ENCODE results near the gene CLDN10. TPM values are rescaled to one million over a fixed set of nuclear protein-coding genes. Genes with fewer than 3 reads are reported as not detected.

The CLDN10 gene, protein sequence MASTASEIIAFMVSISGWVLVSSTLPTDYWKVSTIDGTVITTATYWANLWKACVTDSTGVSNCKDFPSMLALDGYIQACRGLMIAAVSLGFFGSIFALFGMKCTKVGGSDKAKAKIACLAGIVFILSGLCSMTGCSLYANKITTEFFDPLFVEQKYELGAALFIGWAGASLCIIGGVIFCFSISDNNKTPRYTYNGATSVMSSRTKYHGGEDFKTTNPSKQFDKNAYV
- total RNA-seq (0.83 TPM in 1 of 2 replicates, not detected in the other), polyA plus RNA-seq (1.5 and 2.4 TPM in 2 replicates)

DNA sequence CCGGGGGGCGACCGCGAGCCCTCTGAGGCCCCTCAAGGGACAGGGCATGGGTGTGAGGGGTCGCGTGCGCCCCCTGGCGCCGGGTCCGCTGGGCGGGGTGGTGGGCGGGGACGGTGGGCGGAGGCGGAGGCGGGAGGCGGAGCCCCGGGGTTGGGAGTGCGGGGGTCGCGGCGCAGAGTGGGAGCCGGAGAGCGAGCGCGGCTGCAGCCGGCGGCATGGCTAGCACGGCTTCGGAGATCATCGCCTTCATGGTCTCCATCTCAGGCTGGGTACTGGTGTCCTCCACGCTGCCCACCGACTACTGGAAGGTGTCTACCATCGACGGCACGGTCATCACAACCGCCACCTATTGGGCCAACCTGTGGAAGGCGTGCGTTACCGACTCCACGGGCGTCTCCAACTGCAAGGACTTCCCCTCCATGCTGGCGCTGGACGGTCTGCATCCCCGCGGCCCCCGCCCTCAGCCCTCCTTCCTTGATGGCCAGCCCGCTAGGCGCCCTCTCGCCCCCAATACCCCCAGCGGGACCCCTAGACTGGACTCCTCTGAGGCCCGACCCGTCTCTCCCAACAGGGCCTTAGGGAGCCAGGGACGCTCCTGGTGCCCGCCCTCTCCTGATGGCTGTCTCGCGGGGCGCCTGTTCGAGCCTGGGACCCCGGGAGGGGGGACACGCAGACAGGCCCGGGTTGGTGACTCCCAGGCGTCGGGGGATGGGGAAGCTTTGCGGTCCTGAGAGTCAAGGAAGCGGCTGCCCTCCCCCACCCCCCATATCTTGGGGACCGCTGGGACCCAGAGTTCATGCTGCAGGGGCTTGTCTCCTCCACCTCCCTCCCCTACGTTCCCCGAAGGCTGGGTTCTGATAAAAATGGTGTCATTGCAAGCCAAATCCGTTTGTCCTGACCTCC is at the start of gene CLDN10:
TSS of gene CLDN10 (plus strand) at position 182 of the 903 bp plus-strand sequence. CDS start at position 216, 34 bp downstream.
- Histone ChIP-seq H3K36me3 (replicated peaks; ENCODE audit: insufficient read depth, low read depth) (no peaks in the 10 kb centered on the region), H2AFZ (peak within 1 kb of the TSS; percentile 35), H3K4me1 (ENCODE audit: insufficient read depth) (peaks cover 6% of the 10 kb centered on the region), H3K79me2 (no peaks in the 10 kb centered on the region), H3K4me3 (no peak within 1 kb of the TSS), H3K27ac (no peak within 1 kb of the TSS), H3K4me2 (peak within 1 kb of the TSS; percentile 77), H4K20me1 (ENCODE audit: insufficient read depth, poor library complexity, severe bottlenecking) (no peaks in the 10 kb centered on the region), H3K9me2 (replicated peaks; ENCODE audit: insufficient read depth) (no peaks in the 10 kb centered on the region), H3K27me3 (peaks cover 59% of the 10 kb centered on the region), H3K9me3 (ENCODE audit: low read depth) (no peaks in the 10 kb centered on the region)
- no peak for DNase-seq (ENCODE audit: low spot score)
- 3% methylated on average over 30 of the region's 70 CpGs for WGBS (ENCODE audit: low lambda C conversion rate, missing lambda C conversion rate)
- TF ChIP-seq, protein P1, sequence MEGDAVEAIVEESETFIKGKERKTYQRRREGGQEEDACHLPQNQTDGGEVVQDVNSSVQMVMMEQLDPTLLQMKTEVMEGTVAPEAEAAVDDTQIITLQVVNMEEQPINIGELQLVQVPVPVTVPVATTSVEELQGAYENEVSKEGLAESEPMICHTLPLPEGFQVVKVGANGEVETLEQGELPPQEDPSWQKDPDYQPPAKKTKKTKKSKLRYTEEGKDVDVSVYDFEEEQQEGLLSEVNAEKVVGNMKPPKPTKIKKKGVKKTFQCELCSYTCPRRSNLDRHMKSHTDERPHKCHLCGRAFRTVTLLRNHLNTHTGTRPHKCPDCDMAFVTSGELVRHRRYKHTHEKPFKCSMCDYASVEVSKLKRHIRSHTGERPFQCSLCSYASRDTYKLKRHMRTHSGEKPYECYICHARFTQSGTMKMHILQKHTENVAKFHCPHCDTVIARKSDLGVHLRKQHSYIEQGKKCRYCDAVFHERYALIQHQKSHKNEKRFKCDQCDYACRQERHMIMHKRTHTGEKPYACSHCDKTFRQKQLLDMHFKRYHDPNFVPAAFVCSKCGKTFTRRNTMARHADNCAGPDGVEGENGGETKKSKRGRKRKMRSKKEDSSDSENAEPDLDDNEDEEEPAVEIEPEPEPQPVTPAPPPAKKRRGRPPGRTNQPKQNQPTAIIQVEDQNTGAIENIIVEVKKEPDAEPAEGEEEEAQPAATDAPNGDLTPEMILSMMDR (IDR thresholded peaks at IDR 0.05; ENCODE audit: poor library complexity) = peak; percentile 40
- TF ChIP-seq EZH2phosphoT487 (IDR thresholded peaks at IDR 0.05; ENCODE audit: low read depth, severe bottlenecking, unreplicated experiment) (peak; percentile 48), EZH2 (IDR thresholded peaks at IDR 0.05; ENCODE audit: borderline replicate concordance) (no peak)

DNA sequence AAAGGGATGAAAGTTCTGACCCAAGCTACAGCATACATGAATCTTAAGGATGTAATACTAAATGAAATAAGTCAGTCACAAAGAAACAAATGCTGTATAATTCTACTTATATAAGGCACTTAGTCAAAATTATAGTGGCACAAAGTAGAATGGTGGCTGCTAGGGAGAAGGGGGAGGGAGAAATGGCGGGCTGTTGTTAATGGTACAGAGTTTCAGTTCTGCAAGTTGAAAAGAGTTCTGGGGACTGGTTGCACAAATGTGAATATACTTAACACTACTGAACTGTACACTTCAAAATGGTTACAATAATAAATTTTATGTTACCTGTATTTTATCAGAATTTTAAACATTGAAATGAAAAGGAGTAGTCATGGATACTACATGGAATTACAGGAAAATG is 48.9 kb upstream of the CLDN10 start:
- Histone ChIP-seq H3K4me1 (ENCODE audit: insufficient read depth) (no peaks in the 10 kb centered on the region), H3K27ac (no peak overlapping the region), H4K20me1 (ENCODE audit: insufficient read depth, poor library complexity, severe bottlenecking) (no peaks in the 10 kb centered on the region), H3K79me2 (no peaks in the 10 kb centered on the region), H3K4me2 (no peak overlapping the region), H3K36me3 (replicated peaks; ENCODE audit: insufficient read depth, low read depth) (no peaks in the 10 kb centered on the region), H3K27me3 (no peaks in the 10 kb centered on the region), H3K4me3 (no peak overlapping the region), H3K9me2 (replicated peaks; ENCODE audit: insufficient read depth) (no peaks in the 10 kb centered on the region), H3K9me3 (ENCODE audit: low read depth) (no peaks in the 10 kb centered on the region), H2AFZ (no peak overlapping the region)
- TF ChIP-seq, protein P1 (IDR thresholded peaks at IDR 0.05; ENCODE audit: poor library complexity) = no peak
- TF ChIP-seq EZH2phosphoT487 (IDR thresholded peaks at IDR 0.05; ENCODE audit: low read depth, severe bottlenecking, unreplicated experiment) (no peak), EZH2 (IDR thresholded peaks at IDR 0.05; ENCODE audit: borderline replicate concordance) (no peak)
- DNase-seq (ENCODE audit: low spot score) = no peak
- 85% methylated on average over 1 of the region's 1 CpG for WGBS (ENCODE audit: low lambda C conversion rate, missing lambda C conversion rate)

DNA sequence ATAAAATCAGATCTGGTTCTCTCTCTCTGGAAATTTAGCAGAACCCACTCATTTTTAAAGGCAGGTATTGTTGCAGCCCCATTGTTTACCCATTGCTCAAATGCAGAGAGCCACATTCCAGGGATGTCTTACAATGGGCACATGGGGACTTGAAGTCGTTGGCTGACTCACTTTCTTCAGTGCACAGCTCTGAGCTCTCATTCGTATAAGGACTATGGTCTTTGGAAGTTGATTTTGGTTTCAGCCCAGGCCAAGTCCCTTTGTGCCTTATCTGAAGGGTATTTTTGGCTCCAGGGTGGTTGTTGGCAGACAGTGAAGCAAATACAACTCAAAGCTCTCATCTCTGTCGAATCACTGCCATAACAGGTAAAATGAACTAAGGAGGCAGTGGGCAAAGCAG is 47.3 kb upstream of the CLDN10 start:
- Histone ChIP-seq H3K79me2 (no peaks in the 10 kb centered on the region), H4K20me1 (ENCODE audit: insufficient read depth, poor library complexity, severe bottlenecking) (no peaks in the 10 kb centered on the region), H3K36me3 (replicated peaks; ENCODE audit: insufficient read depth, low read depth) (no peaks in the 10 kb centered on the region), H3K9me2 (replicated peaks; ENCODE audit: insufficient read depth) (no peaks in the 10 kb centered on the region), H3K27ac (no peak overlapping the region), H3K4me2 (no peak overlapping the region), H3K4me3 (no peak overlapping the region), H3K9me3 (ENCODE audit: low read depth) (no peaks in the 10 kb centered on the region), H3K4me1 (ENCODE audit: insufficient read depth) (no peaks in the 10 kb centered on the region), H3K27me3 (no peaks in the 10 kb centered on the region), H2AFZ (no peak overlapping the region)
- TF ChIP-seq, protein P1 (IDR thresholded peaks at IDR 0.05; ENCODE audit: poor library complexity) = no peak
- TF ChIP-seq EZH2phosphoT487 (IDR thresholded peaks at IDR 0.05; ENCODE audit: low read depth, severe bottlenecking, unreplicated experiment) (no peak), EZH2 (IDR thresholded peaks at IDR 0.05; ENCODE audit: borderline replicate concordance) (no peak)
- 30% methylated on average over 3 of the region's 3 CpGs for WGBS (ENCODE audit: low lambda C conversion rate, missing lambda C conversion rate)
- no peak for DNase-seq (ENCODE audit: low spot score)
